Measurements from ENCODE around the gene DUOX1. TPM values are rescaled to one million over a fixed set of nuclear protein-coding genes. Genes with fewer than 3 reads are reported as not detected.
A peak's percentile ranks its signal among the peaks of the same experiment; 100 is the strongest.

The DUOX1 gene
- total and polyA plus RNA-seq, 9 of the 15 experiments (the other 6 are each of a cell fraction or from before 2014, with no cell fraction given) = 0.01 to 0.22 (median 0.01) TPM; not detected in 6

DNA sequence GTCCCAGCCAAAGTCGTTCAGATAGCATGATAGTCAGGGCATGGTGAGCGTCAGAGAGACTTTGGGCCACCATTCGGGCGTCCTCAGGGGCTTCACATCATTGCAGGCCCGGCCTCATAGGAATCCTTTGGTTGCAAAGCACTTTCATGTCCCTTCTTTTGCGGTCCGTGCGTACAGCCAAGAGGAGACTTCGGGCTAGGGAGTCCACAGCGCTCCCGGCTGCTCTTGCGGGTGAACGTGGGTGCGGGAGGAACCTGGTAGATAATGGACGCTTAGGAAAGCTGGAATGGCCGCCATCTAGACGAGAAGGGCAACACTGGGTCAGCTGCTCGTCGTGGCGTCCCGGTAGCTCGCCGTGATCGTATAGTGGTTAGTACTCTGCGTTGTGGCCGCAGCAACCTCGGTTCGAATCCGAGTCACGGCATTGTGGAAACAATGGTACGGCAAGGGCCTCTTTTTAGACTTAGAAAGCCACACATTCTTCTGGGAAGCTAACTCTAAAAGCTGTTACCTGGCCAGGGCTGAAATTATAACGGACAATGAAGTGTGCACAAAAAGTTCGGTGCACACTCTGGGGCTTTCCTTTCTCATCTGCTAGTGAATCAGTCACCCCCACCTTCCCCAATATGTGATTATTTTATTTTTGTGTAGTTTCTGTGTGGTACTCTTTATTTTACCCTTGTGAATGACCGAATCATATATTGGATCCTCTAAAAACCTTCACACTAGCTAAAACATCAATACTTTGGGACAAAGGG is 71.2 kb downstream of the DUOX1 start (continued):
- TF ChIP-seq HINFP (tag; conservative IDR thresholded peaks at IDR 0.05; ENCODE audit: low read depth) (no peak), TFE3 (CRISPR knock-in tag; IDR thresholded peaks at IDR 0.05) (no peak), TEAD2 (tag; IDR thresholded peaks at IDR 0.05) (no peak), SMARCE1 (IDR thresholded peaks at IDR 0.05) (no peak), RB1 (IDR thresholded peaks at IDR 0.05; ENCODE audit: low read depth) (peak; percentile 87), BMI1 (IDR thresholded peaks at IDR 0.05; ENCODE audit: low read length) (no peak), GATA2 (CRISPR knock-in tag; IDR thresholded peaks at IDR 0.05) (no peak), FOSL1 (tag; conservative IDR thresholded peaks at IDR 0.05) (no peak), U2AF2 (optimal IDR thresholded peaks at IDR 0.05; ENCODE audit: low read depth, low read length) (no peak), TBP (optimal IDR thresholded peaks at IDR 0.05; ENCODE audit: low read depth, low read length) (peak; percentile 99), ZNF197 (CRISPR knock-in tag; IDR thresholded peaks at IDR 0.05; ENCODE audit: low read depth) (no peak), ZNF696 (CRISPR knock-in tag; conservative IDR thresholded peaks at IDR 0.05) (no peak), TAL1 (IDR thresholded peaks at IDR 0.05) (no peak), L3MBTL2 (IDR thresholded peaks at IDR 0.05) (no peak), CBFA2T3 (IDR thresholded peaks at IDR 0.05) (no peak), ZNF124 (CRISPR knock-in tag; IDR thresholded peaks at IDR 0.05) (no peak), ZFP36 (IDR thresholded peaks at IDR 0.05; ENCODE audit: low read depth, low read length, partially characterized antibody) (no peak), YBX1 (IDR thresholded peaks at IDR 0.05) (no peak)
- TF ChIP-seq, protein P1, sequence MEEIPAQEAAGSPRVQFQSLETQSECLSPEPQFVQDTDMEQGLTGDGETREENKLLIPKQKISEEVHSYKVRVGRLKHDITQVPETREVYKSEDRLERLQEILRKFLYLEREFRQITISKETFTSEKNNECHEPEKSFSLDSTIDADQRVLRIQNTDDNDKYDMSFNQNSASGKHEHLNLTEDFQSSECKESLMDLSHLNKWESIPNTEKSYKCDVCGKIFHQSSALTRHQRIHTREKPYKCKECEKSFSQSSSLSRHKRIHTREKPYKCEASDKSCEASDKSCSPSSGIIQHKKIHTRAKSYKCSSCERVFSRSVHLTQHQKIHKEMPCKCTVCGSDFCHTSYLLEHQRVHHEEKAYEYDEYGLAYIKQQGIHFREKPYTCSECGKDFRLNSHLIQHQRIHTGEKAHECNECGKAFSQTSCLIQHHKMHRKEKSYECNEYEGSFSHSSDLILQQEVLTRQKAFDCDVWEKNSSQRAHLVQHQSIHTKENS (CRISPR knock-in tag; IDR thresholded peaks at IDR 0.05) = no peak
- TF ChIP-seq, protein P2, sequence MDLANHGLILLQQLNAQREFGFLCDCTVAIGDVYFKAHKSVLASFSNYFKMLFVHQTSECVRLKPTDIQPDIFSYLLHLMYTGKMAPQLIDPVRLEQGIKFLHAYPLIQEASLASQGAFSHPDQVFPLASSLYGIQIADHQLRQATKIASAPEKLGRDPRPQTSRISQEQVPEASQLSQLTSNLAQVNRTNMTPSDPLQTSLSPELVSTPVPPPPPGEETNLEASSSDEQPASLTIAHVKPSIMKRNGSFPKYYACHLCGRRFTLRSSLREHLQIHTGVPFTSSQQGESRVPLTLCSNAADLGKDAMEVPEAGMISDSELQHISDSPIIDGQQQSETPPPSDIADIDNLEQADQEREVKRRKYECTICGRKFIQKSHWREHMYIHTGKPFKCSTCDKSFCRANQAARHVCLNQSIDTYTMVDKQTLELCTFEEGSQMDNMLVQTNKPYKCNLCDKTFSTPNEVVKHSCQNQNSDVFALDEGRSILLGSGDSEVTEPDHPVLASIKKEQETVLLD (IDR thresholded peaks at IDR 0.05) = no peak
